Loucy (cell line): Measurements from ENCODE around the gene BICD1.

ENCODE experiments used
- CTCF ChIP-seq: fragments of 200-600 bp; sonication (generic); conservative IDR thresholded peaks from 2 replicates; pipeline ENCODE4 v1.5.1; 2014; ENCODE audit warnings: mild to moderate bottlenecking, antibody characterized with exemption, low read length
- EZH2phosphoT487 ChIP-seq: fragments of 200-600 bp; IDR thresholded peaks from 2 replicates; pipeline ENCODE4 v1.6.1; 2018; ENCODE audit warnings: antibody characterized with exemption, mild to moderate bottlenecking, moderate library complexity, borderline replicate concordance

GRCh38 chr12:32264961-32265360, 158.3 kb downstream of the BICD1 start:
- TF ChIP-seq CTCF (no peak), EZH2phosphoT487 (no peak)
